B cell (primary cell): ENCODE results near the gene LAMTOR3.

ENCODE experiments used
- EZH2 ChIP-seq: IDR thresholded peaks from 2 replicates; pipeline ENCODE4 v1.6.1; 2012; ENCODE audit warnings: borderline replicate concordance, low read depth, mild to moderate bottlenecking, moderate library complexity, low read length; ENCODE audit not compliant: insufficient read depth, poor library complexity, severe bottlenecking
- TF ChIP-seq, protein P1 (sequence below): fragments of 200-600 bp; IDR thresholded peaks from one replicate; pipeline ENCODE4 v1.8.0; 2022; ENCODE audit warnings: antibody characterized with exemption, mild to moderate bottlenecking

DNA sequence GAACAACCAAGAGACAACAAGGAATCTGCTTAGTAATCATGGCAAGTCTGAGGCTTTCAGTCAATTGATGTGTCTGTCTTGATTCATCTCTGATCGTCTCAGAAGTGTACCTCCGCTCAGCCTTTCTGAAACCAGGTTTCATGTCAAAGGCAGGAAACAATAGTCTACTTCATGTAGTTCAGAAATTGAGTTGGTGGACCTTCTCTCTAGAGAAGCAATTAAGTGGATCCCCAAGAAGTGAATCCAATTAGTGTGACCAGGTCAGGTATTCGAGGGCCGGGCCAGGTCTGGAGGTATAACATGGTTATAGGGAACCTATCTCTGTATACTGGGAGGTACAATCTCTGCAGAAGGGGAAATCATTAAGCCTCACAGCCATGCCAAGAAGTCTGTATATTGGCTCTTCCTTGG is 45.6 kb downstream of the LAMTOR3 start:
- TF ChIP-seq, protein P1, sequence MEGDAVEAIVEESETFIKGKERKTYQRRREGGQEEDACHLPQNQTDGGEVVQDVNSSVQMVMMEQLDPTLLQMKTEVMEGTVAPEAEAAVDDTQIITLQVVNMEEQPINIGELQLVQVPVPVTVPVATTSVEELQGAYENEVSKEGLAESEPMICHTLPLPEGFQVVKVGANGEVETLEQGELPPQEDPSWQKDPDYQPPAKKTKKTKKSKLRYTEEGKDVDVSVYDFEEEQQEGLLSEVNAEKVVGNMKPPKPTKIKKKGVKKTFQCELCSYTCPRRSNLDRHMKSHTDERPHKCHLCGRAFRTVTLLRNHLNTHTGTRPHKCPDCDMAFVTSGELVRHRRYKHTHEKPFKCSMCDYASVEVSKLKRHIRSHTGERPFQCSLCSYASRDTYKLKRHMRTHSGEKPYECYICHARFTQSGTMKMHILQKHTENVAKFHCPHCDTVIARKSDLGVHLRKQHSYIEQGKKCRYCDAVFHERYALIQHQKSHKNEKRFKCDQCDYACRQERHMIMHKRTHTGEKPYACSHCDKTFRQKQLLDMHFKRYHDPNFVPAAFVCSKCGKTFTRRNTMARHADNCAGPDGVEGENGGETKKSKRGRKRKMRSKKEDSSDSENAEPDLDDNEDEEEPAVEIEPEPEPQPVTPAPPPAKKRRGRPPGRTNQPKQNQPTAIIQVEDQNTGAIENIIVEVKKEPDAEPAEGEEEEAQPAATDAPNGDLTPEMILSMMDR = no peak
- no peak for TF ChIP-seq EZH2
